ENCODE measurements around the gene CLEC16A.
A peak's percentile ranks its signal among the peaks of the same experiment; 100 is the strongest.

Gene CLEC16A

DNA sequence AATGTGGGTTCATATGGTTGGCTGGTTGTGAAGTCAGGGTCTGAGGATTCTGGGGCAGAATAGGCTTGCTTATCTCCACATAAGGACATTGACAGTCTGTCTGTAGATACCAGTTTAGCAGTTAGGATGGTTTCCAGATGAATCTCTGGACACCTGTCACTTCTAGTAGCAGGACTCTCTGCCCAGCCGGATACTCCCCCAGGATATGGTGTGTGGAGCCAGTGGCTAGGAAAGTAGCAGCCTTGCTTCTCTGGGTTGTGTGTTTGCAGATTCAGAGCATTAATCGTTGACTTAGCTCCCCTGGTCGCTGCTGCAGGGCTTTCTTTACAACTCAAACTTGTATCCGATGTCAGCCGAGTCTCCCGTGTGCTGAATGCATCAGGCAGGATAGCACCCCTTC is 45.2 kb downstream of the CLEC16A start:
- no peak for DNase-seq (ENCODE audit: low read depth in 2 of 2)

GRCh38 chr16:10990378-10990777 is 46.0 kb downstream of the CLEC16A start:
- DNase-seq (ENCODE audit: low read depth in 2 of 2), result no peak

DNA sequence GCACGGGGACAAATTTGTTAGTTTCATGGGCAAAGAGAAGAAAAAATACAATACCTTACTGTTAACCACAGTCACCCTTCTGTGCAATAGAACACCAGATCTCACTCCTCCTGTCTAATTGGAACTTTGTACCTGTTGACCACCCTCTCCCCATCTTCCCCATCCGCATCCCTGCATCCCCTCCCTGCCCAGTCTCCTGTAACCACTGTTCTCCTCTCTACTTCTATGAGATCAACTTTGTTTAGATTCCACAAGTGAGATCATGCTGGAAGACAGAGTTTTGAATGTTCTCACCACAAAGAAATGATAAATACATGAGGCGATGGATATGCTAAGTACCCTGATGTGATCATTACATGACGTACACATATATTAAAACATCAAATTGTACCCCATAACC is 47.7 kb downstream of the CLEC16A start:
- no peak for DNase-seq (ENCODE audit: low read depth in 2 of 2)

DNA sequence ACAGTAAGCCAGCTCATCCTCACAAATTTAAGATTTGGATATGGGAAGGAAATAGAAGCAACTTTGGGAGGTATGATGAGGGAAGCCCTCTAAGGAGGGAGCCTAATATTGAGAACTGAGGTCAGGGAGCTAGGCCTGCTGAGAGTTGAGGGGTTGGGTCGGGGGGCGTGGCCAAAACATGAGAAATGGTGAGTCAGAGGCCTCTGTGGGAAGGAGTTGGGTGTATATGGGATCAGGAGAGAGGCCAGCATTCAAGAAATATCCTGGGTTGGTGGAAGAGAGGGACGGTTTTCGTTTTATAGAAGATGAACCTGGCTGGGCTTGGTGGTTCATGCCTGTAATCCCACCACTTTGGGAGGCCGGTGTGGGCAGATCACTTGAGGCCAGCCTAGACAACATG is 48.4 kb downstream of the CLEC16A start:
- peak in 1 of 2 donors; percentile 49 for DNase-seq (ENCODE audit: low read depth in 2 of 2)

GRCh38 chr16:10993649-10994048 is 49.3 kb downstream of the CLEC16A start:
- DNase-seq (ENCODE audit: low read depth in 2 of 2), result no peak

DNA sequence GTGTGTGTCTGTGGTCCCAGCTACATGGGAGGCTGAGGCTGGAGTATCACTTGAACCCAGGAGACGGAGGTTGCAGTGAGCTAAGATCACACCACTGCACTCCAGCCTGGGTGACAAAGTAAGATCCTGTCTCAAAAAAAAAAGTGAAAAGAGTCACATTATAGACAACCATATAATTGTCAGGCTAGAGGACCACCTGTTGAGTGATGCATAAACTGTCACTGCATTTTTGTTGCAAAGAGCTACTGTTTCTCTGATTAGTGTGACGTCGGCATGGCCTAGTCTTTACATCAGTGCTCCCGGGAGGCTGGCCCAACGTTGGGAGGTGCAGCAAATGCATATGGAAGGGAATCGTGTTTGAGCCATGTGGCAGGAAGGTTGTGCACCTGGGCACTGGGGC is 50.2 kb downstream of the CLEC16A start:
- no peak for DNase-seq (ENCODE audit: low read depth in 2 of 2)

DNA sequence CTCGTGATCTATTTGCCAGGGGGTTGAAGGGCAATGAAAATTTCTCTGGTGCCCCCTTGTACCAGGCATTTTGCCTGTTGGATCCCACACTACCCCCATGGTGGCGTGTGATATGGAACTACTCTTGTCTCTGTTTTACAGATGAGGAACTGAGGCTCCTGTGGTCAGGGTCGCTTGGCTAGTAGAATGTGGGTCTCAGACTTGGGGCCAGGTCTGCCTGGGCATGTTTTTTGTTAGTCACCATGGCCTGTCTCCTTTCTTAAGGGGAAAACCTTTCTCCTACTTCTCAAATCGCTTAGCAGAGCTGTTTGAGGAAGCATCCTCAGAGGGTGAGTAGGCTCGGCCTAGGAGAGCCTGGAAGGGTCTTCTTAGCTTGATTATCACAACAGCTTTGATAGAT is 51.2 kb downstream of the CLEC16A start:
- DNase-seq (ENCODE audit: low read depth in 2 of 2), result no peak

GRCh38 chr16:10997485-10997884 is 53.1 kb downstream of the CLEC16A start:
- no peak for DNase-seq (ENCODE audit: low read depth in 2 of 2)

DNA sequence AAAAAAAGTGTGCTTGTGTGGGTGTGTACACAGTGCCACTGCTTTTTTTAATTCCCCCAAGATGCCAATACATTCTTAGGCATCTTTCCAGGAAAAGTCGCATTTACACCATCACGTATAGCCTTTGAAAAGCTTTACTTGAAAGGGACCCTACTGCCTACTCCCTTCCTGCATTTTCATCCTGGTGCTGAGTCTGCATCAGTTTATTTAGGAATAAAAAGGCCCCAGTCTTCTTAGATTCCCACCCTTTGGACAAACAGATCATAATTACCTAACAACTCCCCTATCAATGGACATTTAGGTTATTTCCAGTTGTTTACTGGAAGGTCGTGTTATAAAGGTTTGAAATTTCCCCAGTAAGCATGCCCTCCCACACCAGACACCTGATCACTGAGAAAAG is 54.9 kb downstream of the CLEC16A start:
- no peak for DNase-seq (ENCODE audit: low read depth in 2 of 2)

GRCh38 chr16:11001611-11002010 is 57.2 kb downstream of the CLEC16A start:
- DNase-seq (ENCODE audit: low read depth in 2 of 2), result no peak

DNA sequence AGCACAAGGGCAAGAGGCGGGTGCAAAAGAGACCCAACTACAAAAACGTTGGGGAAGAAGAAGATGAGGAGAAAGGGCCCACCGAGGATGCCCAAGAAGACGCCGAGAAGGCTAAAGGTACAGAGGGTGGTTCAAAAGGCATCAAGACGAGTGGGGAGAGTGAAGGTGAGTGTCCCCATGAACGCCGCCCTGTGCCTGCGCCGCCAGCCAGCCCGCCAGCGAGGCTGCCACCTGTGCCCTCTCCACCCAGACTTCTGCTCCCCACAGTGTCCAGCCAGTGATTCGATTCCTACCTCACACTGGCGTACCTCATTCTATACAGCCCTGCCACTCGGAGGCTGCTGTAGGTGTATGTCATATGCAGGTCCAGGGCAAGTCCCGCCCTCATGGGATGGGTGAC is 58.8 kb downstream of the CLEC16A start:
- DNase-seq (ENCODE audit: low read depth in 2 of 2), result no peak

DNA sequence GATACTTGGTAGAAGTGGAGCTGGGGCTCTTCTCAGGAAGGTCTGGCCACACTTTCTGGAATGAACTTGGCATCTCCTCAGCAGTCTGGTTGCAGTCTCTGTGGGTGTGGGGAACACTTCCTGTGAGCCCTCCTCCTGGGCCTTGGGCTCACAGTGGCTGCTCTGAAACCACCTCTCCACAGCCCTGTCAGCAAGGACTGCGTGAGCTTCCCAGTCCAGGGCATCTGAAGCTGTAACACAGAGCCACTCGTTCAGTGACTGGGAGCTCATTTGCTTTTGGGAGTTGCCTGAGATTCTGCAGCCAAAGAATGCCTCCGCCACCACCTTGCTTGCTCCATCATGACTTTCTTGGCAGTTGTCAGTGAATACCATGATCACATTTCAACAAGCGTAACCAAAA is 60.0 kb downstream of the CLEC16A start:
- no peak for DNase-seq (ENCODE audit: low read depth in 2 of 2)

DNA sequence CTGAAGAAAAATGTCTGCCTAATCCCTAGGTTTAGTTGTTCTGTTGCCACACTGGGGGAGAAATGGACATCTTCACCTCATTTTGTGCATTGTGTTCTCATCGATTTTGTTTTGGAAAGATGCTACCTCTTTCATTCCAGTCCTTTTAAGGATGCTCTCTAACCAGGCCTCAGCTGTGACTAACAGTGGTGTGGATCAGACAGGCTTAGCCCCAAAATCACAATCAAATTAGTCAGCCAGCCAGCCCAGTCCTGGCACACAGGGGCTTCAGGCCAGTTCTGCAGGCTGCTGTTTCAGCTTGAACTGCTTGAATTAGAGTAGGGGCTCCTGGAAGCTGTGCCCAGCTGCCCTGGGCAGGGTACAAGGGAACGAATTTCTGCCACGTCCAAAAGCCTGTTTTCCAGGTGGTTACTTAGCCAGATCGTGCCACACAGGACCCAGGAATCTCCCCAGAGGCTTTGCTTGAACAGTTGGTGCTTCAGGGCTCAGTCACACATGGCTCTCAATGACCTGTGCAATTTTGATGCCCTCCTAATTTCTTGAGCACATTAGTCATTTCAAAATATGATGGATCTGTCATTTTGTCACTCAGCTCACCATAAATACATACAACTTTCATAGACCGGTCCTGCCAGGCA is 60.7 kb downstream of the CLEC16A start:
- no peak for DNase-seq (ENCODE audit: low read depth in 2 of 2)

GRCh38 chr16:11005611-11005975 is 61.2 kb downstream of the CLEC16A start:
- DNase-seq (ENCODE audit: low read depth in 2 of 2), result no peak

DNA sequence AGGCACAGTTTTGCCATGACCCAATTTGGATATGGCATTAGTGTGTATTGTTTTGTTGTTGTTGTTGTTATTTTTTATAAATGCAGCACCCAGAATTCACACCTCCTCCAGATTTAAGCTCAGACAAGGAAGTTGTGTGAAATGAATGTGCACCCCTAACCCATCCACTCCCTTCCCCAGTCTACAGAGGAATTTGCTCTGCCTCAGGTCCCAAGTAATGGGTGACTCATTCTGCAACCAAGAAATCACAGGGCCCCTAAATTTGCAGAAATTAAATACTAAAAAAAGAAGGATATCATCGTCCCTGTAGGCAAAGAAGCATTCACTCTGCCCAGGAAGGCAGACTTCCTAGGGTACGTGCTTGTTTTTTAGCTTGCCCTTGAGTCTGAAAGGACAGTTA is 62.3 kb downstream of the CLEC16A start:
- no peak for DNase-seq (ENCODE audit: low read depth in 2 of 2)

- no peak for DNase-seq (ENCODE audit: low read depth in 2 of 2)
These were observed 63.4 kb downstream of the CLEC16A start for GRCh38 chr16:11007714-11008280.

DNA sequence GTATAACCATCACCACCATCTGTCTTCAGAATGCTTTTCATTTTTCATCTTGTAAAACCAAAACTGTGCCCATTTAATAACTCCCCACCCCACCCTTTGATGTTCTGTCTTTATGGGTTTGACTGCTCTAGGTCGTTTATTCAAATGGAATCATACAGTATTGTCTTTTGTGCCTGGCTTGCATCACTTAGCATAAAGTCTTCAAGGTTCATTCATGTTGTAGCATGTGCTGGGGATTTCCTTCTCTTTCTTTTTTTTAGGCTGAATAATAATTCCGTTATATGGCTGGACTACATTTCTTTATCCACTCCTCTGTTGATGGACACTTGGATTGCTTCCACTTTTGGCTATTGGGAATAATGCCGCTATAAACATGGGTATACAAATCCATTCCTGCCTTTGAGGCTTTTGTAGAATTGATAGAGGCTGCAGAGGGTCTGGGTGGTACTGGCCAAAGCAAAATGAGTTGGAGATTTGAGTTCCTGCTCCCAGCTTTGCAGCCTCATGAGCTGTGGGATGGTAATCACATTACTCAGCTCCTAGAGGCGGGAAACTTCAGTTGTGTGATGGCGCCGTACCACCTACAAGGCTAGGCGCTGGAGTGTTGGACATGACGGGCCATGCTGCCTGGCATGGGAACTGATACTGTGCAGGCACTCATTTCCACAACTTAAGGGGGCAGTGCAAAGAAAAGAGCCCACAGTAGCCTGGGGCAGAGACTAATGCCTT is 64.8 kb downstream of the CLEC16A start:
- no peak for DNase-seq (ENCODE audit: low read depth in 2 of 2)

DNA sequence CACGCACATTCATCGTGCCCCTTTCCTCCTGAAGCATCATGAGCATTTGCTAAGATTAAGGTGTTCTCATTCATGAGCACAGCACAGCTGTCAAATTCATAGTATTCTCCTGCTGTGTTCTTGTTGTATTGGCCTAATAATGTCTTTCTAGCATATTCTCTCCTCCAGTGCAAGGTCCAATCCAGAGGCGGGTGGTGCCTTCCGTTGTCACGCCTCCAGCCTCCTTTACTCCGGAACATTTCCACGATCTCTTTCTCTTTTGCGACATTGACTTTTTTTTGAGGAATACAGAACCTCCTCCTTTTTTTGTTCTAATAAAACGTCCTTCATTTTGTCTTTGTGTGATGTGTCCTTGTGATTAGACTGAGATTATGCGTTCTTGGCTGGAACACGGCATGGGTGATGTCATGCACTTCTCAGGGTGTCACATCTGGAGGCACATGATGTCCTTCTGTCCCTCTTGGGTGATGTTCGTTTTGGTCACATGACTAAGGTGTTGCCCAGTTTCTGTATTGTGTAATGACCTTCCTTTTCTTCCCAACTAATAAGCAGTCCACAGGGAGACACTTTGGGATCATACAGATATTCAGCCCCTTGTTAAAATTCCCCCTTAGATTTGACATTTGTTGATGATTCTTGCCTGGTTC is 66.3 kb downstream of the CLEC16A start:
- no peak for DNase-seq (ENCODE audit: low read depth in 2 of 2)

DNA sequence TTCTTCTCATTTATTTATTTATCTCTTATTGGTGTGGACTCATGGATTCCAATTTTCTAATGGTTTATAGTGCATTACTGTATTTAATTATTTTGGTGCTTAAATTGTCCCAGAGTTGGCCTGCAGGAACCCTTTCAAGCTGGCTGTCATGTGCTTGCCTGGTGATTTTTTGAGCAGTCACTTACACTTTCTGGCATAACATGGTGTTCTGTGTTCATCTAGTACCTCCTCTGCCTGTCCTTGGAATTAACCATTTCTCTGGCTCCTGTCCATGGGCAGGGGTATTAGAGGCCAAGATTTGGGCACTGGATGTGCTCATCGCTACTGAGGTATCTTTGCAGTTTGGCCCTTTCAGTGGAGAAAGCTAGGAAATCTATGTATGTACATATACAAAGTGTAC is 67.0 kb downstream of the CLEC16A start:
- DNase-seq (ENCODE audit: low read depth in 2 of 2), result no peak

DNA sequence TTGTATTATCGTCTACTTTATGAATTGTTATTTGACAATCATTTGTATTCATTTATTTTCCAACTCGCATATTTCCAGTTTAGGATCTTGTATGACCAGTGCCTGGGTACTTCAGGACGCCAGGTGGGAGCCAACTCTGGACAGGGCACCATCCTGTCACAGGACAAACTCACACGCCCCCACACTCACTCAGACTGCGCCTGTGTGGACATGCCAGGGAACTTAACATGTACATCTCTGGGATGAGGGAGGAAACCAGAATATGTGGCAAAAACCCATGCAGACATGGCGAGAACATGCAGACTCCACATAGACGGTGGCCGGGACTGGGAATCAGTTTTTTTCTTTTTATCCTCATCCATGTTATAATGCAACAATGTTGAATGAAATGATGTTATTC is 68.5 kb downstream of the CLEC16A start:
- no peak for DNase-seq (ENCODE audit: low read depth in 2 of 2)

DNA sequence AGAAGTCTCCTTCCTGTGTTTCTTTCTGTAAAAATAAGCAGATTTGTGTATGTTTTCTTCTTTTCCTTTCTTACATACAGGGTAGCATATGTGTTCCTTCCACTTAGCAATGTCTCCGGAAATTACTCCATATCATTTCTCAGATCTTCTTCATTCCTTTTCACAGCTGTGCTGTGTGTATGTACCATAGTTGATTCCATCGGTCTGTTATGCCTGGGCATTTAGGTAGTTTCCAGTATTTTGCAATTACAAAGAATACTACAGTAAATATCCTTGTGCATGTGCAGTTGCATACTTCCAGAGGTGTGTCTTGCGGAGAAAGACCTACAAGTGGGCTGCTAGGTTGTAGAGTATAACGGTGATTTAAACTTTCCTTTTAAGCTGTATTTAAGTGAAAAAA is 69.8 kb downstream of the CLEC16A start:
- DNase-seq (ENCODE audit: low read depth in 2 of 2), result no peak

DNA sequence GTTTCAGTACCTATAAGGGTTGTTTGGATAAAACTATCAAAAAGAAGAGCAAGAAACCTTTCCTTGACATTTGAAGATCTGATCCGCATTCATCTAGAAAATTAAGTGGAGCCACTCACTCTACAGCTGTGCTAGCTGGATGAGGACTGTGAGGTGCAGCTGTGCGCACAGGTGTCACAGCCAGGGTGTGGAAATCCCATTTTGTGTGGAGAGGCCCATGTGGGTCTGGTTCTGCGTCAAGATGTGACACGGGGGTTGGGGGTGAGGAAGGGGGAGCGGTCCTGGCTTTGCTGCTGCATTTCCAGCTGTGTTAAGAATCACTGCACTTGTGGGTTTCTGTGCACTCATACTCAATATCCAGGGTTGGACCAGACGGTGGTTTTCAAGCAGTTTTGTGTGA is 70.7 kb downstream of the CLEC16A start:
- no peak for DNase-seq (ENCODE audit: low read depth in 2 of 2)

DNA sequence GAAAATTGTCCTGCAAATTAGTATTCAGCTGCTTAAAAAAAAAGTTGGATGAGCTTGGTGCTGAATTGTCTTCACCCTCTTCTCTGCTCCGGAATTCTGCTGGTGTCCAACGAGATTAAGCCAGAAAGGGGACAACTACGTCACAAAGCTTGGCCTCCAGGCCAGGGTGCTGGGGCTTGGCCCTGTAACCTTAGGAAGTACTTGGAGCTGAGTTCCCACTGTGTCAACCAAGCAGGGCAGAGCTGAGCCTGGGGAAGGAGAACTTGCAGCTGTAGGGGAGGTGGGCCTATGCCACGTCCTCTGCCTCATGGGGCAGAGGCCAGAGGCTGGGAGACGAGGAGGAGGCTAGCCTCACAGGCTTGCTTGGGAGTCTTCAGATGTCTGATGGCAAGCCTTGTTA is 71.2 kb downstream of the CLEC16A start:
- DNase-seq (ENCODE audit: low read depth in 2 of 2), result no peak

Data from stimulated activated CD4-positive, alpha-beta T cell treated with anti-CD3 and anti-CD28 coated beads, Interleukin-4, amount 100 ng/mL, for 48 hours (primary cell).